GM21390 (cell line): ENCODE data around the gene GALNT9.
"Not testable (repeated sequence)": the region's sequence is repeated elsewhere in the genome, so short reads cannot be mapped to it uniquely, and the experiment has no call there.

Experiments used
- ATAC-seq: cut with Tn5 transposase; IDR thresholded peaks from one replicate; pipeline ENCODE4 v1.9.1; 2021; ENCODE audit not compliant: unreplicated experiment

The GALNT9 gene

DNA sequence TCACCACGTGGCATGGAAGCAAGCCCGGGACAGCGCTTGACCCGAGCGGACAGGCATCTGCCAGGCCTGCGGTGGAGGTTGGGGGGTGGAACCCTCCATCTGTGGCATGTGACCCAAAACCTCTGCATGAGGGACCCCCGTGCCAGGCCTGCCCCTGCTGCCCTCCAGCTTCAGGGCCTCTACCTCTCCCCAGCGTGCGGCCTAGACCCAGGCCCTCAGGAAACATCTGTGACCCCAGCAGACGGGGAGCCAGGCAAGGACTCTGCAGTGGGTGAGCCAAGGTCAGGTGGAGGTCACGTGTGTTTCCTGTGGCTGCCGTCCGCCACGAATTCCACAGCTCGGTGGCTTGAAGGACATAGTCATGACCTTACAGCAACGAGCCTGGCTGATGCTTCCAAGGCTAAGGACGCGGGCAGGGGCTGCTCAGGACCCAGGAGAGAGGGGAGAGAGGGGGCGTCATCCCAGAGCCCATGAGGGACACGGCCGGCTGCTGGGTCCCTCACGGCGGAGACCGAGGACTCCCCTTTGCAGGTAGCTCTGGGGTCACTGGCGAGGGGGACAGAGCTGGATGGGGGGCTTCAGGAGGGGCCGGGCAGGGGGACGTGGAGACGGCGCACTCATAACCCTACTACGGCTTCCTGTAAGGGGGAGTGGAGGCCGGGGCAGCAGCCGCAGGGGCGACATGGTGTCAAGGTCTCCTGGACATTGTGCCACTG is 91.5 kb downstream of the GALNT9 start:
- ATAC-seq, result no peak

DNA sequence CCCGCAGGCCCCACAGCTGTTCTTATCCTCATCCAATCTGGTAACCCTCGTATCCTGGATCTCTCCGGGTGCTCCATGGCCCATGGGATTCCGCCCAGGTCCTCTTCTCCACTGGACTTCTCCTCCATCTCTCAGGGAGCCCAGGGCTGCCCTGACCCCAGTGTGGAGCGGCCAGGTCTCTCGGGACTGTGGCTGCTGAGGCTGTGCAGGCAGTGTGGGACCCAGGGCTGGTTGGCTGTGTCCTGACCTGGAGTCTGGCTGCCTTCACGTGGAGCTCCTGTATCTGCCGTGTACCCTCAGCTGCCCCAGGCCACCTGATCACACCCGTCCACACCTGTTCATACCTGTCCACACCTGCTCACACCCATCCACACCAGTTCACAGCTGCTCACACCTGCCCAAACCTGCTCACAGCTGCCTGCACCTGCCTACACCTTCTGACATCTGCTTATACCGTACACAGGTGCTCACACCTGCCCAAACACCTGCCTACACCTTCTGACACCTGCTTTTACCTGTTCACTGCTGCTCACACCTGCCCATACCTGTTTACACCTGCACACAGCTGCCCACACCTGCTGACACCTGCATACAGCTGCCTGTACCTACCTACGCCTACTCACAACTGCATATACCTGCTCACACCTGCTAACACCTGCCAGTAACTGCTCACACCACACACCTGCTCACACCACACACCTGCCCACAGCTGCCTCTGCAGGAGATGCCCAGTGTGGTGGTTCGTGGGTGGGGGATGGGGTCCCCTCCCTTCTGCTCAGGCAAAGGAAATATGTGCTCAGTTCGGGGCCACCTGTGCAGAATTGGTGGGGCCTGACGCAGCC is 92.2 kb downstream of the GALNT9 start:
- no peak for ATAC-seq

DNA sequence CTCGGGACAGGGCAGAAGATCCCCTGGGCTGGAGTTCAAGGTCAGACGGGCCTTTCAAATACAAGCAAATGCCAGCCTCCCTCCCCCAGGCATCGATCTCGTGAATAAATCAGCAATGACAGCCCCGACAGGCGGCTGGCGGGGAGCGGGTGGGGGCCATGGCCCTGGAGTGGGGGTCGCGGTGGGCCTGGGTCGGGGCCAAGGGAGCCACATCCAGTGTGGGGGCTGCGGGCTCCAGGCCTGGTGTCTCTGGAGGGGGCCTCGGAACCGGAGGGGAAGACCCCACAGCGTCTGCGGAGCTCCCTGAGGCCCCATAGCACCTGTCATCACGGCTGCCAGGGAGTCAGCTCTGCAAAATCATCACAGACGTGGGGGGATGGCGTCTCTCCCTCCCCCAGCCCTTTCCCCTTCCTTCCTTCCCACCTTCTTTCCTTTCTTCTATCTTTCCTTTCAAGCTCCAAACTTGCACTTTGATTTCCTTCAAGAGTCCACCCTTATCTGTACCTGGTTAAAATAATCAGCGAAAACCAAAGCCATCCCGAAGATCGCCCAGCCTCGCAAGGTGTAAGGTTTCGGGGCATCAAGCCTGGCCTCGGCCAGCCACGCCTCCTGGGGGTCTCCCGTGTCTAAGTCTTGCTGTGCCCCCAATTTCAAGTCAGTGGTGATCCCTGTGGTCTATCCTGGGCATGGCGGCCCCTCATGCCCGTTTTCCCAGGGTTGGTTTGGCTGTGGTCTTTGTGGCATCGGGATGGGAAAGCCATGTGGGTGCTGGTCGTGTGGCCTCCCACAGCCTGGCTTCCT is 93.1 kb downstream of the GALNT9 start:
- ATAC-seq, result no peak

DNA sequence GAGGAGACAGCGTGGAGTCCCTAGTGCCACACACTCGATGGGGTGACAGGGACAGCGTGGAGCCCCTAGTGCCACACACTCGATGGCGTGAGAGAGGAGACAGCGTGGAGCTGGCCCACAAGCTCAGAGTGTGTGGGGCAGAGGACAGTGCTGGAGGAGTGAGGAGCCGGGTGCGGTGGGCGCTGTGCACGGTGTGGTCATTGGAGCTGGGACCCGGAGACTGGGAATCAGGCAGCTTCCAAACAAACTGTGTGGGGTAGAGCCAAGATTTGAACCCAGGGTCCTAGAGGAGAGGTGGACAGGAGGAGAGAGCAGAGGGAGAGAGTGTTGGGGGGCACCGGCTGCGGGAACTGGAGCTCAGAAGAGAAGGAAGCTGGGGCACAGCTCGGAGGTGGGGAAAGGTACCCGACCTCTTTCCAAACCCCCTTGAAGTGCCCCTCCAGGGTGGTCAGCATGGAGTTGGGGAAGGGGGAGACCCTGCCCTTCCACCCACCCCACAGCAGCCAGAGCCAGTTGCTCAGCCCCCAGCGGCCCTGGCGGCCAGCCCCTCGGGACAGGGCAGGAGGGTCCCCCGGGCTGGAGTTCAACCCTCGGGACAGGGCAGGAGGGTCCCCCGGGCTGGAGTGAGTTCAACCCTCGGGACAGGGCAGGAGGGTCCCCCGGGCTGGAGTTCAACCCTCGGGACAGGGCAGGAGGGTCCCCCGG is 94.1 kb downstream of the GALNT9 start:
- ATAC-seq, result no peak

DNA sequence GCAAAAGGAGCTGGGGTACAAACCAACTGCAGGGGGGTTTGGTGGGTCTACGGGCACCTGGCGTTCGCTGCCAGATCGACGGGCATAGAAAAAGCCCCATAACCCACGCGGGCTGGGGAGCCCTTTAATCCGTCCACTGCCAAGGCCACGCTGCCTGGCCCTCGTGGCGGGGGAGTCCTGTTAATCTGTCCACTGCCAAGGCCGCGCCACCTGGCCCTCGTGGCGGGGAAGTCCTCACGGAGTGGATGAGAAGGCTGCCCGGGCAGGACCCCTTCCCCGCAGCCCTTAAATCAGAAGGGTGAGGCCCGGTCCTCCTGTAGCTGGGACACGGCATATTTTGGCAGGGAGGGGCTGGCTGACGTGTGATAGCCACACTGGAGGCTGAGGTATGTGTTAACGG is 99.0 kb downstream of the GALNT9 start:
- no peak for ATAC-seq

DNA sequence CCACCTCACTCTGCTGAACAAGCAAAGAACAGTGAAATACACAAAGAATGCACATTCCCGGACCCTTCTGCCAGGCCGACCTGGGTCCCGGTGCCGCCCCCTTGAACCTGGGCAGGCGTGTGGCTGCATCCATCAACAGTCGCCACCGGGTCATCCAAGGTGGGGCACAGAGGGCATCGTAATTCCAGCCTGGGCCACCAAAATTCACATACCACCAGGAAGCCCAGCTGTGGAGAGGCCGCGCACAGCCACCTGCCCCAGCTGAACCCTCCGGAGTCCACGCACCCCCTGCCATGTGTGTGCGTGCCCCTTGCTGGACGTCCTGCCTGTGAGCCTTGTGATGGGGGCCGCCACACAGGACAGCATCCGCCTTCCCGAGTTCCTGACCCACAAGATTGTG is 99.5 kb downstream of the GALNT9 start:
- no peak for ATAC-seq

DNA sequence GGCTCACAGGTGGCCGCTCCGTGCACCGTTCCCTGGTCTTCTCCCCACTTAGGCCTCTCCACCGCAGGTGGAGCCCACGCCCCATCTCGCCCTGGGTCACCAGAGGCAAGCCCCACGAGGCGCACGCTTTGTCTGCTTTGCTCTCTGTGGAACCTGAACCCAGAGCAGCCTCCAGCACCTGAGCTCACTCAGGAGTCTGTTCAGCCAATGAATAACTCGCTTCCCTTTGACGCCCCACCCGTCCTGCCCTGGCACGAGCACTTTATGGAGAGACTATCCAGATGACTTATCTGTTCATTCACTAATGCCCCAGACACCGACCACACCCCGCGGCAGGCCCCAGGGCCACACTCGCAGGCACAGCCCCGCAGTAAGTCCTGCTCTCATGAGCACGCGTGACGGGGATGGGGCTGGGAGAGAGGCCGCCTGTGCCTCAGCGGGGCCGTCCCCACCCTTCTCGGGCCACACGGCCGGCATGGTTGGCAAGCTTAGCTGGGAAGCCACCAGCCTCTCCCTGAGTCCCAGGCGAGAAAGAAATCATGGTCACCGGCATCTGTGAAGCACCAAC is 100.1 kb downstream of the GALNT9 start:
- ATAC-seq, result no peak

DNA sequence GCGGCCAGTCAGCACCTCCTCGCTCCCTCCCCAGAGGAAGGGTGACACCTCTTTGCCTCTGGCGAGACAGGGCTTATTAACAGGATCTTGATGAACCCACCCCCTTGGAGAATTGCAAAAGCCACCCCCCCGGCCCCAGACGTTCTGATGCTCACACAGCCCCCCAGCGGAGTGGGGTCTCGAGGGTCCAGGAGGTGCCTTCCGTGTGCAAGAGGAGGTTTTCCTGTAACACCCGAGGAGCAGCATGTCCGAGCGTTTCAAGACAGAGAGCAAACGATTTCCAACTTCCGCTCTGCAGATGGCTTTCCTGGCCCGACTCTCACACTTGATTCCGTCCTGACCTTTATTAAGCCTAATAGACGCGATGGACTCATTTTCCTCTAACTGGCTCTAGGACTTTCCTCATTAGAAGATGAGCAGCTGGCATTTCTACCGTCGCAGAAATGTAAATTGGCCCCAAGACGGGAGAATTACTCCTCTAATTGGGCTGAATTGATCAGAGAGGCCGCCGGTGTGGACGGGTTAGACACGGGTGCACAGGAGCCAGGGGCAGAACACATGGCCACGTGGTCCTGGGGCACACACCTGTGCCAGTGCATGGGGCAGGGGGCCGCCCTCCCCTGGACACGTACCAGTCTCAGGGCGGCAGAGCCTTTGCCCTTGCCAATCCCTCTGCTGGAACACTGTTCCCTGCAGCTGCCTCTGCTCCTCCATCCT is 100.8 kb downstream of the GALNT9 start:
- no peak for ATAC-seq

DNA sequence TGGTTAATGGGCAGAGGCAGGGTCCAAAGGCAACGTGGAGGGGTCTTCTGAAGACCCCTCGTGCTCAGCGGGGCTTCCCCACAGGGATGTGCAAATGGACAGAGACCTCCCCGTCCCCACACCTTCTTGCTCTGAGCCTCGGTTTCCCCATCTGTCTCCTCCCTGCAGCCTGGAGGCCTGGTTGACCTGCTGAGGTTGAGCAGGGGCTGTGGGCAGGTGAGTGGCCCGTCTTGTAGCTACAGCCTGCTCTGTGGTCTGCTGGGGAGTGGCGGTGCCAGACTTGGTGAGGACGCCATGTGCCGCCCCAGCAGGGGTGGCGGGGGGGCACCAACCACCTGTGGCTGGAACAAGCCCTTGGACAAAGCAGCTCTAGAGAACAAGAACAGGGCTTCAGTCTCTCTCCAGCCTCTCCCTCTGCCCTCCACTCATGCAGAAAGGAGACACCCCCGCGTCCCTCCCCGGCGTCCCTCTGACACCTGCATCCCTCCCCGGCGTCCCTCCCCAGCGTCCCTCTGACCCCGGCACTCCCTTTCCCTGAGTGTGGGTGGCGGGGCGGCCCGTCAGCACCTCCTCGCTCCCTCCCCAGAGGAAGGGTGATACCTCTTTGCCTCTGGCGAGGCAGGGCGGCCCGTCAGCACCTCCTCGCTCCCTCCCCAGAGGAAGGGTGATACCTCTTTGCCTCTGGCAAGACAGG is 101.5 kb downstream of the GALNT9 start:
- ATAC-seq, result no peak

DNA sequence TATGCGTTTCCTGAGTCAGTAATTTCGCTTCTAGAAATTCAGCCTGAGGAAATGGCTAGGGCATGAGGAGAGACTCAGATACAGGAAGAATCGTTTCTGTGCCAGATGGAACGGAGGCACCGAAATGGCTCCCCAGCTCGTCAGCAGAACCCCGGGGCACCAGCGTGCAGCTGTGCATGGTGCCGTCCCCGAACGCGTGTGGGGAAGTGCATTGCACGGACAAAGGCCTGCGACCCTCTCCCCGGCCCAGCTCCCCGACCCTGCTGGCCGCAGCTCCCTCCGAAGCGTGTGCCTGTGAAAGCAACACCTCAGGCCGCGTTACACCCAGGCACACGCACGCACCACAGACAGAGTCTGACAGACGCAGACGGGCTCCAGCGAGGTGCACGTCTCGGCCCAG is 102.3 kb downstream of the GALNT9 start:
- no peak for ATAC-seq

DNA sequence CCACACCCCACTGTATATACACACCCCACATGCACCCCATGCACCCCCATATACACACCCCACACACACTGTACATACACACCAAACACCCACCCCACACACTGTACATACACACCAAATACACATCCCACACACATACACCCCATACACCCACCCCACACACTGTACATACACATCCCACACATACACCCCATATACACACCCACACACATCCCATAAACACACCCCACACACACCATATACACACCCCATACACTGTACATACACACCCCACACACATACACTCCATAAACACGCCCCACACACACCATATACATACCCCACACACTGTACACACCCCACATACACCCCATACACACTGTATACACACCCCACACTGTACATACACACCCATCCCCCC is 102.8 kb downstream of the GALNT9 start:
- no peak for ATAC-seq

DNA sequence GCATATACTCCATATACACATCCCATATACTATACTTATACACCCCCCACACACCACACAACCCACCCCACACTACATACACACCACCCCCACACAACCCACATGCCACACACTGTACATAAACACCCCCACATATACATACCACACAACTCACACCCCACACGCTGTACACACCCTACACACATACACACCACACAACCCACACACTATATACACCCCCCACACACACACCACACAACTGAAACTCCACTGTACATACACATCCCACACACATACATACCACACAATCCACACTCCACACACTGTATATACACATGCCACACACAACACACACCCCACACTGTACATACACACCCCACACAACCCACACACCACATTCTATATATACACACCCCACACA is 104.2 kb downstream of the GALNT9 start:
- ATAC-seq, result no peak

DNA sequence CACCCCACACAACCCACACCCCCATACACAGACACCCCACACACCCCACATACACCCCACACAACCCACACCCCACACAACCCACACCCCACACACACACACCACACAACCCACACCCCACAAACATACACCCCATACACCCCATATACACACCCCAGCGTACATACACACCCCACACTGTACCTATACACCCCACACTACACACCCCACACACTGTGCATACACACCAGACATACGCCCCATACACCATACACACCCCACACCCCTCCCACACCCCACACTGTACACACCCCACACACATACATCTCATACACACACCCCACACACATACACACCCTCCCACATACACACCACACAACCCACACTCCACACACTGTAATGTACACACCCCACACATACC is 104.9 kb downstream of the GALNT9 start:
- ATAC-seq, result no peak

DNA sequence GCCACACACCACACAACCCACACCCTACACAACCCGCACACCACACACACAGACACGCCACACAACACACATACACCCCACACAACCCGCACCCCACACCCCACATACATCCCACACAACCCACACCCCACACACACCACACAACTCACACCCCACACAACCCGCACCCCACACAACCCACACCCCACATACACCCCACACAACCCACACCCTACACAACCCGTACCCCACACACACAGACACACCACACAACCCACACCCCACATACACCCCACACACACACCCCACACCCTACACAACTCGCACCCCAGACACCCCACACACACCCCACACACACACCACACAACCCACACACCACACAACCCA is 106.6 kb downstream of the GALNT9 start:
- ATAC-seq, result no peak

DNA sequence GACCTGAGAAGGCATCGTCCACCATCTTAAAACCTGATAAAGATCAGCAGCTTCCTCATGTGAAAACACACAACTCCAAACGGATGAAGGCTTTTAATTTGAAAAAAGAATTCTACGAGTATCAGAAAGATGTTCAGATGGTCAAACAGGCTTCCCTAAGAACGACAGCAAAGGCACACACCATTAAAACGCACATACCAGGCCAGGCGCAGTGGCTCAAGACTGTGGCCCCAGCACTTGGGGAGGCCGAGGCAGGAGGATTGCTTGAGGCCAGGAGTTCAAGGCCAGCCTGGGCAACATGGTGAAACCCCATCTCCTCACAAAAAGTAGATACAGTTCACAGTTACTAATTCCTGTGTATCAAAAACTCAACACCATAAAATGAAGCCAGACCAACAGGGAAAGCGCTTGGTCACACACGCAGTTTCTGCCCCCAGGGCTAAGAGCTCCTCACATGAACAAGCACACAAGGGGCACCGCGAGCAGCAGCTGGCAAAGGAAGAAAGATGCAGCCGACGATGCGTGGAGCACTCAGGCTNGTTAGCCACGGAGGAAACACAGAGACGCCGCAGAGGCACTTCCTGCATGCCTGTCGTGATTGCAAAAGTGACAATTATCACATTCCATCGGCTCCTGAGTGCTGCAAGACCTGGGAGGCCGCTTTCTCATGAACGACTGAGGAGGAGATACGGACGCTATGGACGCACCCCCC is 107.1 kb downstream of the GALNT9 start:
- no peak for ATAC-seq

DNA sequence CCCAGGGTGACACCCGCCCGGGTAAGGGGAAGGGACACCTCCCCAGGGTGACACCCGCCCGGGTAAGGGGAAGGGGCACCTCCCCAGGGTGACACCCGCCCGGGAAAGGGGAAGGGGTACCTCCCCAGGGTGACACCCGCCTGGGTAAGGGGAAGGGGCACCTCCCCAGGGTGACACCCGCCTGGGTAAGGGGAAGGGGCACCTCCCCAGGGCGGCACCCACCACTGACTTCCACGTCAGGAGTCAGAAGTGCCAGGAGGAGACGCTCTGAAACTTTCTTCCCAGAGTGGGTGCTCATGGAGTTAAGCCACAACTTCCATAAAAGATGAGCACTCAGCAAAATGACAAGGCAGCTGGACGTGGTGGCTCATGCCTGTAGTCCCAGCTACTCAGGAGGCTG is 109.6 kb downstream of the GALNT9 start:
- not testable (repeated sequence) for ATAC-seq

DNA sequence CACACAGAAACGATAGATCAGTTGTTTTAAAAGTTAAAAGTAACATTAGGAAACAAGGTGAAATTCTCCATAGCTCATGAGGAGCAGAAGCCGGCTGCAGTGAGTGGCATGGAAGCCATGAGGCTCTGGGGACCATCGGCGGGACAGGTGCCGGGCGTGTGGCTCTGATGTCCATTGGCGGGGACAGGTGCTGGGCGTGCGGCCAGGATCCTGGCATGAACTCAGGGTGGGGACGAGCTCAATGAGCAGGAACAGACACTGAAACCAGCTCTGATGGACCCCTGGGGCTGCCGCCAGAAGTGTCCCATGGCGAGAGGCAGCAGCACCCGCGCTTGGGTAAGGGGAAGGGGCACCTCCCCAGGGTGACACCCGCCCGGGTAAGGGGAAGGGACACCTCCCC is 110.1 kb downstream of the GALNT9 start:
- no peak for ATAC-seq

DNA sequence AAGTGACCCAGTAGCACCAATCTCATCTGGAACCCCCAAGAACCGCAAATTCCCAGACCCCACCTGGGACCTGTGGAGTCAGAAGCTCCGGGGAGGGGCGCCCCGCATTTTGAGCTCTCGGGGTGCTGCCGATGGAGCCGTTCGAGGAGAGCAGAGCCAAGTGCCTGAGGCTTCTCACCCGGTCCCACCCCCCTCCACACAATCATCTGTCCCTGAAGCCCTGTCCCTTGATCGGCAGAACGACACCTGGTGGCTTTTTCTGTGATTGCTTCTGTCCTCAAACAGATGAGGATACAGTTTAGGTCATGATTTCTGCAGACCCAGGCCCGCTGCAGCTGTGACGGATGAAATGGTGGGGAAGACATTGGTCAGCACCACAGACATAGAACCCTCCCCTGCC is 110.5 kb downstream of the GALNT9 start:
- ATAC-seq, result no peak

DNA sequence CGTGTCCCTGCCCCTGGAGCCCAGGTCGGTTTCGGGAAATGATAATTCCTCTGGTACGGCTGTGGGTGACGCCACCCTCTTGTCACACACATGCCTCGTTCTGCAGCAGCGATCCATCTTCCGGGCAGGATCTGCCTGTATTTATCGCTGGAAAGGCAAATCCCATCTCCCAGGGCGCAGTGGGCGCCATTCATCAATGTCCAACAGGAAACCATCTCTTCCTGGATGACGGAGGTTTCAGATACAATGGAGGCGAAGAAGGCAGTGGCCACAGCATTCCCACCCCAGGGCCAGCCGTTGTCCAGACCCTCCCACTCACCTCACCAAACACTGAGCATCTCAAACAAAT is 110.9 kb downstream of the GALNT9 start:
- no peak for ATAC-seq
